Large intestine (tissue), 3 donors: ENCODE data around the gene QKI. TPM values are rescaled to one million over a fixed set of nuclear protein-coding genes. Genes with fewer than 3 reads are reported as not detected.
A peak's percentile ranks its signal among the peaks of the same experiment; 100 is the strongest.
"Not testable (repeated sequence)": the region's sequence is repeated elsewhere in the genome, so short reads cannot be mapped to it uniquely, and the experiment has no call there.

Experiments used
- DNase-seq, 2 donors: peaks; one replicate each; pipeline versions ENCODE4 v3.0.0 to v3.0.0-alpha.2; 2013
- H3K27ac ChIP-seq: one replicate; pipeline ENCODE4 v1.5.1; 2013; ENCODE audit warnings: low read length
- H3K27me3 ChIP-seq: 2 replicates; pipeline ENCODE4 v1.6.1; 2013; ENCODE audit warnings: low read length; ENCODE audit not compliant: control insufficient read depth, insufficient read depth
- H3K36me3 ChIP-seq: 2 replicates; pipeline ENCODE4 v1.6.1; 2013; ENCODE audit warnings: low read length; ENCODE audit not compliant: control insufficient read depth, insufficient read depth
- H3K4me1 ChIP-seq: one replicate; pipeline ENCODE4 v1.6.1; 2013; ENCODE audit warnings: low read length; ENCODE audit not compliant: control insufficient read depth, insufficient read depth
- H3K4me3 ChIP-seq: one replicate; pipeline ENCODE4 v1.5.1; 2013; ENCODE audit warnings: low read length
- H3K9me3 ChIP-seq: one replicate; pipeline ENCODE4 v1.6.1; 2013; ENCODE audit warnings: mild to moderate bottlenecking, low read depth, low read length, moderate library complexity; ENCODE audit not compliant: control insufficient read depth
- WGBS: methylation state at CpG from one replicate; pipeline ENCODE4 v1.1.5; 2013; ENCODE audit warnings: low lambda C conversion rate; ENCODE audit not compliant: insufficient coverage; 5-methylcytosine and 5-hydroxymethylcytosine counted together
- polyA plus RNA-seq: library from polyadenylated mRNA; unstranded; fragments of 120-200 nt; gene quantifications from one replicate; pipeline ENCODE4 v1.2.1, GENCODE V29; 2013

The QKI gene
- polyA plus RNA-seq, 1 donor = 30.2 TPM

- not testable (repeated sequence) for H3K4me3 ChIP-seq, DNase-seq, H3K36me3 ChIP-seq, H3K9me3 ChIP-seq, H3K27me3 ChIP-seq, H3K4me1 ChIP-seq, H3K27ac ChIP-seq
- WGBS = 100% methylated on average over 1 of the region's 7 CpGs
Observed at GRCh38 chr6:163476946-163477345, 62.4 kb downstream of the QKI start.

- no peak overlapping the region for H3K27ac ChIP-seq
- WGBS = no CpG with 5 or more reads among the region's 2 CpGs
- H3K4me3 ChIP-seq = no peak overlapping the region
- H3K9me3 ChIP-seq = no peaks in the 10 kb centered on the region
- H3K36me3 ChIP-seq = no peaks in the 10 kb centered on the region
- no peak for DNase-seq
- H3K27me3 ChIP-seq = no peaks in the 10 kb centered on the region
- no peaks in the 10 kb centered on the region for H3K4me1 ChIP-seq
Observed at GRCh38 chr6:163483107-163483506, 68.6 kb downstream of the QKI start.

- no peaks in the 10 kb centered on the region for H3K9me3 ChIP-seq
- no peaks in the 10 kb centered on the region for H3K4me1 ChIP-seq
- H3K4me3 ChIP-seq = no peak overlapping the region
- H3K27me3 ChIP-seq = no peaks in the 10 kb centered on the region
- no peaks in the 10 kb centered on the region for H3K36me3 ChIP-seq
- DNase-seq = no peak
- H3K27ac ChIP-seq = no peak overlapping the region
- WGBS = 100% methylated on average over 2 of the region's 2 CpGs
Observed at GRCh38 chr6:163485388-163485851, 70.9 kb downstream of the QKI start.

DNA sequence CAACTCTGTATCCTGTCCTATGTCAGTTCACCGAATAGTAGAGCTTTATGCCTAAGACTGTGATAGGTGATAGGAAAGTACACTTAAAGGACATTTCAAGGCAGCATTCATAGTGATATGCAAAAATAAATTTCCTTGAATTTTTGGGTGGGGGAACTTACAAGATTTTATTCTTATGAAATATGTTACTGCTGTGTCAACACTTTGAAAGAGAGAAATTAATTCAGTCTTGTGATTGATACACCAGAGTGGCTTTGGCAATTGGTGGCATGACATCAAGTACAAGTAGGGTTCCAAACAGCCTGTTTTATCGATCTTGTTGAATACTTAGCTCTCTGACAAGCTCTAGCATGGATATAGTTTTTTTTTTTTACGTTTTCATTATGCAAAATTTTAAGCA is 72.3 kb downstream of the QKI start:
- Histone ChIP-seq H3K36me3 (no peaks in the 10 kb centered on the region), H3K4me3 (no peak overlapping the region), H3K4me1 (no peaks in the 10 kb centered on the region), H3K27me3 (no peaks in the 10 kb centered on the region), H3K27ac (no peak overlapping the region), H3K9me3 (no peaks in the 10 kb centered on the region)
- DNase-seq = no peak
- no CpG with 5 or more reads among the region's 3 CpGs for WGBS

DNA sequence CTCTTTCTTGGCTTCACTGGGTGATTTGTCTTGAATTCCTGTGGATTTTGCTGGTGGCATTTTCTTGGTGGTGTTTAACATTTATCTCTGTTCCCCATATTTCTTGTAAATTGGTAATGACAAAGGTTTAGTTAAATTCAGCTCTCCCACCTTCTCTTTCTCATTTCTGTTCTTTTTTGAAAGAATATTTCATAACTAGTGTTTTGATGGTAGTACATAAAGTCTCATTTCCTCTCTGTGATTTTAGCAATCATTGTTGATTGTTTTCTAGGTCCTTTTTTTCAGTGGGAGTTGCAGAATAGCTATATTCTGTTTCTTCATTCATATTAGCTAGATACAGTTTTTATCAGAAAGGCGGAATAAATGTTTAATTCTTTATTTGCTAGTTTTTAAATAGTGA is 73.1 kb downstream of the QKI start:
- no peak for DNase-seq
- Histone ChIP-seq H3K36me3 (no peaks in the 10 kb centered on the region), H3K4me1 (no peaks in the 10 kb centered on the region), H3K9me3 (no peaks in the 10 kb centered on the region), H3K4me3 (no peak overlapping the region), H3K27me3 (no peaks in the 10 kb centered on the region), H3K27ac (no peak overlapping the region)
- WGBS = no CpG with 5 or more reads among the region's 1 CpG

DNA sequence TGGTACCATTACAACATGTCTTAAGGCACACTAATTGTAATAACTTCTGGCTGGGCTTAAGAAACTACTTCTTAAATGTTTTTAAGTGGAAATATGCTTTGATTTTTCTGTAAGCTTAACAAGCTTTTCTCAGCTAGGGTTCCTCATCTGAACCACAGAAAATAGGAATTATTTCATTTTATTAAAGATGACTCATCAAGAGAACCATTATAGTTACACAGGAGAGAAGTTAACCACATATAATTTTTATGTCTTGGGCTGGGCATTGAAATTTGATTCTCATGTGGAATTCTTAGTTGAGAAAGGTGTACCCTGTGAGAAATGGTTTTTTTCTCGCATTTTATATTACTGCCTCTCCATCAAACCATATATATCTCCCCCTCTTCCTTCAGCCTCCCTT is 75.1 kb downstream of the QKI start:
- Histone ChIP-seq H3K36me3 (no peaks in the 10 kb centered on the region), H3K27ac (no peak overlapping the region), H3K9me3 (no peaks in the 10 kb centered on the region), H3K4me3 (no peak overlapping the region), H3K4me1 (no peaks in the 10 kb centered on the region), H3K27me3 (no peaks in the 10 kb centered on the region)
- DNase-seq = no peak
- WGBS = no CpG with 5 or more reads among the region's 1 CpG

DNA sequence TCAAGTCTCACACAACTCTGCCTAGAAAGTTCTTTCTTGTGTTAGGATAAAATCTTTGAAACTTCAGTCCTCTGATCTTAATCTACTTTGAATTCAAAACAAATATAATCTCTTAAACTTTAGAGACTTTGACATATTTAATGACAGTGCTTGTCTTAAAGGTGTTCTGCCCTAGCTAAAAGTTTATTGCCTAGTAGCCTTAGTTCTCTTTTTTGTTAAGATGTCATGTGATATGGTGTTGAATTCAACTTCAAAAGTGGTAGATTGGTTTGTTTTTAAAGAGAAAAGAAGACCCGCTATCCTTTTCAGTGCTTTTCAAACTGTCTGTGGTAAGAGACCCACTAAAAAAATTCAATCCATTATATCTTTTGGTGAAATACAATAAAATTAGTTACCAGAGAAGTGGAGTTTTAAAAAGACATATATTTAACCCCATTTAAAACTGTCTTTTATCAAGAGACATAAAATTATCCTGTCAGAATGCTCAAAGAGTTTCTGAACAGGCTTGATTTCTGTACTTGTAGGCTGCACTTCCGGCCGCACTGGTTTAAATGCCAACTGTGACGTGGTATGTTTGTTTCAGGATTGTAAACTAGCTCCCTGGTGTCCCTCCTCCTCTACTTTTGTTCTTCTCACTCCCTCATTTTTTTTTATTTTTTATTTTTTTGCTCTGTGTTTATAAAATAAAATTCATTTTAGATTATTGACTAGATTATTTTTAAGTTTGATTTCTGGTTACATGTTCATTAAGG is 76.5 kb downstream of the QKI start:
- H3K27ac ChIP-seq = no peak overlapping the region
- H3K4me1 ChIP-seq = no peaks in the 10 kb centered on the region
- no peaks in the 10 kb centered on the region for H3K36me3 ChIP-seq
- no peaks in the 10 kb centered on the region for H3K27me3 ChIP-seq
- H3K4me3 ChIP-seq = no peak overlapping the region
- 79% methylated on average over 2 of the region's 4 CpGs for WGBS
- DNase-seq = peak; percentile 3 to 9
- no peaks in the 10 kb centered on the region for H3K9me3 ChIP-seq

GRCh38 chr6:163491737-163492300 is 77.3 kb downstream of the QKI start:
- Histone ChIP-seq H3K4me1 (no peaks in the 10 kb centered on the region), H3K27ac (no peak overlapping the region)

DNA sequence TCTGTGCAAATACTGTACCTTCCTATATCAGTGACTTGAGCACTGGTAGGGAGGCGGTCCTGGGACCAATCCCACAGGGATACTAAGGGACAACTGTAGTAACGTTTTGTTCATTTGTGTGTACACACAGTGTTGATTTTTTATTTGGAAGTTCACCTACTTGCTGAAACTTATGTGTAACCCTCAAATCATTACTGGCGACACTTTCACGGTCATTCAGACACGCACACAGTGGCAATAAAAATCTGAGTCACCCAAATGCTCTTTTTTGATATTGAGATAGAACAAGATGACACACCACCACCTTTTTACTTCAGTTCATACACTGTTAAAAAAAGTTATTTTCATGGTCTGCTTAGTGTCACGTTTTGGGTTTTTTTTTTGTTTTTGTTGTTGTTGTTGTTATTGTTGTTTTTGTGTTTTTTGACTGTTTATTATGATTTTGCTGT is 79.8 kb downstream of the QKI start:
- Histone ChIP-seq H3K4me1 (no peaks in the 10 kb centered on the region), H3K9me3 (no peaks in the 10 kb centered on the region), H3K27me3 (no peaks in the 10 kb centered on the region), H3K4me3 (no peak overlapping the region), H3K36me3 (no peaks in the 10 kb centered on the region), H3K27ac (no peak overlapping the region)
- no peak for DNase-seq
- WGBS = 90% methylated on average over 2 of the region's 6 CpGs

More at GRCh38 chr6:163491737-163492300, 77.3 kb downstream of the QKI start:
- Histone ChIP-seq H3K27me3 (no peaks in the 10 kb centered on the region), H3K4me3 (no peak overlapping the region), H3K9me3 (no peaks in the 10 kb centered on the region), H3K36me3 (no peaks in the 10 kb centered on the region)
- 88% methylated on average over 1 of the region's 4 CpGs for WGBS
- no peak for DNase-seq

- Histone ChIP-seq H3K4me3 (no peak overlapping the region), H3K27me3 (no peaks in the 10 kb centered on the region), H3K9me3 (no peaks in the 10 kb centered on the region), H3K36me3 (no peaks in the 10 kb centered on the region), H3K4me1 (no peaks in the 10 kb centered on the region), H3K27ac (no peak overlapping the region)
- 100% methylated on average over 1 of the region's 1 CpG for WGBS
- DNase-seq = no peak
Observed at GRCh38 chr6:163496205-163496604, 81.7 kb downstream of the QKI start.

DNA sequence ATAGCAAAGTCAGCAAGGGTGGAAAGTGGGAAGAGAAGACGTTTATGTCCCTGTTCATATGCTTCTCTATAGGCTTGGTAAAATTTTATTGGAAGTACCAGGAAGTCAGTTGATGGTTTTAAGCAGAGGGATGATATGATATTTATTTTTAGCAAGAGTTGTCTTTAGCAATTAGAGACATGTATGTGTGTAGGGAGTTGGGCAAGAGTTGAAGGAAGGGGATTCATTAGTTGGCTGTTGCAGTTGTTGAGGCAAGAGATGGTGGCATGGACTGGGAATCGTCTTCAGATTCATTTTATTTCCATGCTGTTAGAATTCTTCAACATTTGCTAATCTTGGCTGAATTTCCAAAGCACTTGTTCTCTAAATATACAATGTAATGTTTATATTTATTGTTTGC is 85.6 kb downstream of the QKI start:
- Histone ChIP-seq H3K9me3 (peaks cover 5% of the 10 kb centered on the region), H3K4me3 (no peak overlapping the region), H3K27me3 (no peaks in the 10 kb centered on the region), H3K27ac (no peak overlapping the region), H3K4me1 (no peaks in the 10 kb centered on the region), H3K36me3 (no peaks in the 10 kb centered on the region)
- no peak for DNase-seq
- WGBS = 100% methylated on average over 1 of the region's 2 CpGs
